Ishikawa (cell line): ENCODE data around the gene ADD1.

Source experiments
- EGR1 ChIP-seq: IDR thresholded peaks from 2 replicates; pipeline ENCODE4 v1.6.1; 2012
- EP300 ChIP-seq: IDR thresholded peaks from 2 replicates; pipeline ENCODE4 v1.6.1; 2012; ENCODE audit warnings: borderline replicate concordance
- FOXM1 ChIP-seq: IDR thresholded peaks from 2 replicates; pipeline ENCODE4 v1.6.1; 2012; ENCODE audit warnings: low read depth, borderline replicate concordance
- MAX ChIP-seq: IDR thresholded peaks from 2 replicates; pipeline ENCODE4 v1.6.1; 2012
- RAD21 ChIP-seq: IDR thresholded peaks from 2 replicates; pipeline ENCODE4 v1.6.1; 2012; ENCODE audit warnings: low read depth
- REST ChIP-seq: IDR thresholded peaks from 2 replicates; pipeline ENCODE4 v1.6.1; 2012; ENCODE audit warnings: low read depth, mild to moderate bottlenecking
- TAF1 ChIP-seq: IDR thresholded peaks from 2 replicates; pipeline ENCODE4 v1.6.1; 2012; ENCODE audit warnings: low read depth, mild to moderate bottlenecking

- no peak for TF ChIP-seq EP300
- no peak for TF ChIP-seq RAD21
- TF ChIP-seq REST, result no peak
- TF ChIP-seq MAX, result no peak
- no peak for TF ChIP-seq TAF1
- no peak for TF ChIP-seq EGR1
- no peak for TF ChIP-seq FOXM1
Measured at GRCh38 chr4:2836391-2836859, 7.2 kb upstream of the ADD1 start.
